ENCODE measurements around the gene PLA2G6.

GRCh38 chr22:38085501-38085900, 96.1 kb downstream of the PLA2G6 start:
- TF ChIP-seq CTCF (conservative IDR thresholded peaks at IDR 0.05; ENCODE audit: low read length) (no peak), EZH2phosphoT487 (IDR thresholded peaks at IDR 0.05; ENCODE audit: borderline replicate concordance) (no peak)

Measured in Loucy (cell line).